ENCODE measurements around the gene CCDC201.

DNA sequence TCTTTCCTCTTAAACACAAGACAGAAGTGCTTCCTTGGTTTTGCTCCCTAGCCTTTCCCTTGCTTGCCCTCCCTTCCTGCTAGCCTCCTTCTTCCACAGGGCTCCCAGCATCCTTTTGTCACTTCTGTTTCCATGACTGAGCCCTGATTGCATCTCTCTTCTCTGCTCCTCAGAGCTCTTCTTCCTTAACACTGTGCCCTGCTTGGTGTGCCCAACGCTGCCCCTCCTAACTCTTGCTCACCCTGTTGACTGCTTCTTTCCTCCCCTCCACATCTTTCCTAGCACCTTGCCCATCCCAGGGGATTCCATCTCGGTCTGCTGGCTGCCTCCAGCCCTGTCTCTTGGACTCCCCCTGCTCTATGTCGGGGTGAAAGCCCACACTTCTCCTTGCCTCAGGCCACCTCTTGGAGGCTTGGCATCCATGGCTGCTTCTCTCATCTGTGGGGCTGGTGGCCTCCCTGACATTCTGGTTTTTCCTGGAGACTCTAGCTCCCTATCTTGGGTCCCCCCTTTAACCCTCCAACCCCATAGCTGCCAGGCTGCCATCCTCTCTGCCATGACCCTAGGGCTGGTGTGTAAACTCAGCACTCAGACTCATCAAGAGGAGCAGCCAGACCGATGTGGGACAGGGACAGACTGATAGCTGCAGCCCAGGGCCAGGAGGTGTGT is 21.2 kb upstream of the CCDC201 start:
- no peak for TF ChIP-seq CTCF (IDR thresholded peaks at IDR 0.05)
- TF ChIP-seq POLR2A (IDR thresholded peaks at IDR 0.05), result no peak

Measured in lower leg skin (tissue), 3 donors.